BE2C (cell line): ENCODE measurements around the gene PSMC6.
"Not testable (repeated sequence)": the region's sequence is repeated elsewhere in the genome, so short reads cannot be mapped to it uniquely, and the experiment has no call there.

ENCODE experiments used
- DNase-seq: peaks from one replicate; pipeline ENCODE4 v3.0.0-alpha.2; 2020
- H3K27me3 ChIP-seq: fragments of 250-450 bp; sonication (Bioruptor Pico); 2 replicates; pipeline ENCODE4 v1.5.1; 2020; ENCODE audit warnings: mild to moderate bottlenecking
- H3K36me3 ChIP-seq: fragments of 250-450 bp; sonication (Bioruptor Pico); 2 replicates; pipeline ENCODE4 v1.5.1; 2020; ENCODE audit warnings: mild to moderate bottlenecking
- H3K4me1 ChIP-seq: fragments of 250-450 bp; sonication (Bioruptor Pico); 2 replicates; pipeline ENCODE4 v1.5.1; 2020
- H3K4me3 ChIP-seq: 2 replicates; pipeline ENCODE4 v1.5.1; 2011; ENCODE audit warnings: low read depth, low read length
- H3K9me3 ChIP-seq: fragments of 250-450 bp; sonication (Bioruptor Pico); 2 replicates; pipeline ENCODE4 v1.5.1; 2020
- CTCF ChIP-seq: IDR thresholded peaks from 2 replicates; pipeline ENCODE4 v1.5.1; 2012; ENCODE audit warnings: mild to moderate bottlenecking, low read depth, low read length

The PSMC6 gene

DNA sequence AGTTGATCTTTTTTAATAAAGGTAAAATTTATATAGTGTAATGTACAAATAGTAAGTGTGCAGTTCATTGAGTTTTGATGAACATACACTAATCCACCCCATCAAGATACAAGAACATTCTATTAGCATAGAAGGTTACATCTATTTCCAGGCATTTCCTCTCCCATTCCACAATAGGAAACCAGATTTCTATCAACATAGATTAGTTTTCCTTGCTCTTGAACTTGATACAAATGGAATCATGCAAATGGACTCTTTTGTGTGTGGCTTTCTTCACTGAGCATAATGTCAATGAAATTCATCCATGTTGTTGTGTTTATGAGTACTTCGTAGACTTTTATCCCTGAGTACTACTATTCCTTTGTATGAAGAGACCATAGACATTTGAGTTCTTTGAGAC lies 33.8 kb downstream of the PSMC6 start:
- Histone ChIP-seq H3K36me3 (no peaks in the 10 kb centered on the region), H3K4me3 (no peak overlapping the region), H3K9me3 (no peaks in the 10 kb centered on the region), H3K27me3 (no peaks in the 10 kb centered on the region), H3K4me1 (peaks cover 5% of the 10 kb centered on the region)
- no peak for TF ChIP-seq CTCF
- no peak for DNase-seq

GRCh38 chr14:52741865-52742264 lies 34.9 kb downstream of the PSMC6 start:
- H3K4me3 ChIP-seq, result no peak overlapping the region
- H3K27me3 ChIP-seq, result no peaks in the 10 kb centered on the region
- no peaks in the 10 kb centered on the region for H3K9me3 ChIP-seq
- no peak for TF ChIP-seq CTCF
- DNase-seq, result no peak
- no peaks in the 10 kb centered on the region for H3K4me1 ChIP-seq
- no peaks in the 10 kb centered on the region for H3K36me3 ChIP-seq

- peaks cover 5% of the 10 kb centered on the region; the same call in 1 of the 2 replicates for H3K36me3 ChIP-seq
- H3K9me3 ChIP-seq, result no peaks in the 10 kb centered on the region
- no peaks in the 10 kb centered on the region for H3K27me3 ChIP-seq
- TF ChIP-seq CTCF, result no peak
- H3K4me1 ChIP-seq, result no peaks in the 10 kb centered on the region
- no peak for DNase-seq
- H3K4me3 ChIP-seq, result no peak overlapping the region
These were observed 41.8 kb downstream of the PSMC6 start for GRCh38 chr14:52748647-52749292.

- H3K9me3 ChIP-seq, result no peaks in the 10 kb centered on the region
- no peaks in the 10 kb centered on the region for H3K36me3 ChIP-seq
- H3K4me1 ChIP-seq, result no peaks in the 10 kb centered on the region; the same call in 1 of the 2 replicates
- no peak for TF ChIP-seq CTCF
- no peak for DNase-seq
- H3K4me3 ChIP-seq, result no peak overlapping the region
- H3K27me3 ChIP-seq, result no peaks in the 10 kb centered on the region
These were observed 48.8 kb downstream of the PSMC6 start for GRCh38 chr14:52755607-52756316.

DNA sequence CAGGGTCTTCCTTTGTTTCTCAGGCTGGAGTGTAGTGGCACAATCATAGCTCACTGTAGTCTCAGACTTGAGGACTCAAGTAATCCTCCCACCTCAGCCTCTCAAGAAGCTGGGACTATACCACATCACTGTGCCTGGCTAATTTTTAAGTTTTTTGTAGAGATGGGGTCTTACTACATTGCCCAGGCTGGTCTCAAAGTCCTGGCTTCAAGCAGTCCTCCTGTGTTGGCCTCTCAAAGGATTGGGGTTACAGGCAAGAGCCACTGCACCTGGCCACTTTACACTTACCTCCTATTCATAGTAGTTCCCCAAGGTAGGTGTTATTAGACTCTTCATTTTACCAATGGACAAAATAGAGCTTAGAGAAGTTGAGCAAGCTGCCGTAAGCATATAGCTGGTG lies 52.1 kb downstream of the PSMC6 start:
- Histone ChIP-seq H3K4me3 (no peak overlapping the region), H3K4me1 (no peaks in the 10 kb centered on the region; the same call in 1 of the 2 replicates), H3K27me3 (no peaks in the 10 kb centered on the region), H3K9me3 (no peaks in the 10 kb centered on the region), H3K36me3 (no peaks in the 10 kb centered on the region)
- no peak for TF ChIP-seq CTCF
- no peak for DNase-seq

DNA sequence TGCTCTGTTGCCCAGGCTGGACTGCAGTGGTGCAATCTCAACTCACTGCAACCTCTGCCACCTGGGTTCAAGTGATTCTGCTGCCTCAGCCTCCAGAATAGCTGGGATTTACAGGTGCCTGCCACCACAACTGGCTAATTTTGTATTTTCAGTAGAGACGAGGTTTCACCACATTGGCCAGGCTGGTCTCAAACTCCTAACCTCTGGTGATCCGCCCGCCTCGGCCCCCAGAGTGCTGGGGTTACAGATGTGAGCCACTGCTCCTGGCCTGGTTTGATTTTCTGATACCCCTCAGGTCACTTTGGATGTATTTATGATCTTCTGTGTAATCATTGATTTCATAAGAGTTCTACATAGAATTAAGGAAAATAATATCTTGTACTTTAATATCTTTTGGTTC lies 55.9 kb downstream of the PSMC6 start:
- H3K4me3 ChIP-seq, H3K36me3 ChIP-seq, H3K9me3 ChIP-seq, H3K27me3 ChIP-seq, H3K4me1 ChIP-seq, DNase-seq: not testable (repeated sequence)
